ENCODE data around the gene VSIG2.
A peak's percentile ranks its signal among the peaks of the same experiment; 100 is the strongest.

Gene VSIG2

GRCh38 chr11:124751741-124752470 lies at the start of gene VSIG2:
Gene VSIG2 (minus strand): TSS chr11:124752255. CDS start chr11:124752137, 118 bp downstream.
- DNase-seq = no peak

GRCh38 chr11:124801014-124801413 lies 49.0 kb upstream of the VSIG2 start:
- peak; percentile 33 to 75 (median 71) for DNase-seq

- DNase-seq = peak; percentile 81 to 92 (median 88)
Measured at GRCh38 chr11:124800226-124800929, 48.3 kb upstream of the VSIG2 start, which contains the start of gene MSANTD2. Gene MSANTD2 (minus strand): TSS chr11:124800406. CDS start chr11:124800380, 26 bp downstream.

GRCh38 chr11:124799348-124800225 lies 47.5 kb upstream of the VSIG2 start:
- DNase-seq = peak; percentile 39 to 59 (median 45)

GRCh38 chr11:124798991-124799347 lies 46.9 kb upstream of the VSIG2 start:
- no peak for DNase-seq

GRCh38 chr11:124796312-124796711 lies 44.3 kb upstream of the VSIG2 start:
- DNase-seq = peak in 1 of 3 donors; percentile 20

GRCh38 chr11:124793466-124794278 lies 41.6 kb upstream of the VSIG2 start:
- peak; percentile 78 to 81 (median 81) for DNase-seq

GRCh38 chr11:124791626-124792341 lies 39.7 kb upstream of the VSIG2 start:
- DNase-seq = peak; percentile 6 to 68 (median 46)

GRCh38 chr11:124788521-124788920 lies 36.5 kb upstream of the VSIG2 start:
- DNase-seq = no peak

- DNase-seq = no peak
Measured at GRCh38 chr11:124784051-124784450, 32.0 kb upstream of the VSIG2 start.

- no peak for DNase-seq
Measured at GRCh38 chr11:124783002-124783401, 30.9 kb upstream of the VSIG2 start.

- DNase-seq = no peak
Measured at GRCh38 chr11:124779568-124779967, 27.5 kb upstream of the VSIG2 start.

GRCh38 chr11:124778281-124778680 lies 26.2 kb upstream of the VSIG2 start:
- no peak for DNase-seq

- no peak for DNase-seq
Measured at GRCh38 chr11:124776865-124777645, 25.0 kb upstream of the VSIG2 start.

- DNase-seq = peak; percentile 47 to 62 (median 50)
Measured at GRCh38 chr11:124770959-124771358, 18.9 kb upstream of the VSIG2 start.

GRCh38 chr11:124769806-124770774 lies 18.0 kb upstream of the VSIG2 start:
- no peak for DNase-seq

GRCh38 chr11:124768914-124769313 lies 16.9 kb upstream of the VSIG2 start:
- DNase-seq = no peak

GRCh38 chr11:124766156-124766555 lies 14.1 kb upstream of the VSIG2 start:
- DNase-seq = no peak

- DNase-seq = peak; percentile 66 to 85 (median 70)
Measured at GRCh38 chr11:124763156-124763947, 11.3 kb upstream of the VSIG2 start.
